Measurements from ENCODE around the gene UBA5.

DNA sequence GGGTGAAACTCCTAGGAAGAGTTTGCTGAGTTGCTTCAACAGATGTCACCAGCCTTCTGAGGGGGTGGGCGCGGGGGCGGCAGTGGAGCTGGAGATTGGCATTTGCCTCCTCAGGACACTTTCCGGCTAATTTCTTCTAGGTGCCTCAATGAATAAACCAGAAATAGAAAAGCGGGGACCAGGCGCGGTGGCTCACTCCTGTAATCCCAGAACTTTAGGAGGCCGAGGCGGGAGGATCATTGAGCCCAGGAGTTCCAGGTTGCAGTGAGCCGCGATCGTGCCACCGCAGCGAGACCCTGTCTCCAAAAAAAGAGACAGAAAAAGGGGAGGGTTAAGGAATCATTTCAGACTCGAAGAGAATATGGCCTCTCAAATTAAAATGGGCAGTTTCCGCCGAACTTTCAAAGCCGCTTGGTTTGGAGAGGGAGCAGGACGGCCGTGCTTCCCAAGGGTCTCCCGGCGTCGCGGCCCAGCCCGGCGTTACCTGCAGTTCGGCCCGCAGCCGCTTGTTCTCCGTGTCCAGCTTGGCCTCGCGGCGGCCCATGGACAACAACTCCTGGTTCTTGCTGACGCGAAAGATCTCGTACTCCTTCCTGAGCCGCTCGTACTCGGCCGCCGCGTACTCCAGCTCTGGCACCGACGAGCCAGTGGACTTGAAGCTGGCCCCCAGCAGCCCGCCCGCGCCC is 61.5 kb downstream of the UBA5 start:
- TF ChIP-seq GATA3 (IDR thresholded peaks at IDR 0.05; ENCODE audit: low read depth, low read length) (no peak), GATA2 (IDR thresholded peaks at IDR 0.05; ENCODE audit: low read depth, low read length) (no peak)
